ENCODE measurements around the gene CADM2.

The CADM2 gene

DNA sequence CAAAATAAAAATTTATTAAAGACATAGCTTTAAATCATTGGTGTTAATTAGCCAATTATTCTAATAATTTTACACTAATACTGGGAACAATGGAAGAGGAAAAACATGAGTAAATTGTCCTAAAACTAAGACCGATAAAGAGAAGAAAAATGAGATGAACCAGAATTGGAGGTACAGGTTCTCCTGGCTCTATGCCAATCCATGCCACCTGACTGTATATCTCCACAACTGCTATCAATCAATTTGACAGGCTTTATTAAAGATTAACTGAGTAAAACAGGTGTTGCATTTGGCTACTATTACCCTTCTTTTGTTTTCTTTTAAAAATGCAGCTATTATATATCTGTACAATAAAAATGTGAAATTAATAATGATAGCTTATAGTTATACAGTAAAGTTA lies 850.0 kb downstream of the CADM2 start:
- DNase-seq (ENCODE audit: low spot score), result no peak

DNA sequence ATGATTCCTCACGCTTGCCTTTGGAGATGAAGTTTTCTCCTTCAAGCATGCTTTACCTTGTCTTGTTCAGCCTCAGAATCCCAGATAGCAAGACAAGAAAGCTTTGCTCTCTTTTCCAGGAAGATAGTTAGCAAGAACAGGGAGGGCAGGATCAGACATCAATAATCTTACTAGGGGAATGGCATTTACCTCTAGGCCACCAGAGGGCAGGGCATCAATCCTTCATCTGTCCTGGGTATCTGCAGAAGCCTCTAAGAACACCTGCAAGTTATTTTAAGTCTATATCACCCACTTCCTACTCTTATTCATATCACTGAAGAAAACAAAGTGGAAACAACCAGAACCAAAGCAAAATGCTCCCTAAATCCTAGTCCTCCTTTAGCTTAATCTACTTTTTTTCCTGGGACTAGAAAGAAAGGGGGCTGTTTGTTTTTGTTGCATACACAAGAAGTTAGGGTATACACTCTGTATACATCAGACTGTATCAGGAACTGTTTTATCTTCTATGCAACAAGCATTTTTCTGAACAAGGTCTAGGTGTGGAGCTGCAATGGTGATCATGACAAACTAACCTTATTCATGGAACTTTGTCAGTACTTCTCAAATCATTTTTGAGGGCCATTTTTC lies 862.5 kb downstream of the CADM2 start:
- peak; percentile 4 for DNase-seq (ENCODE audit: low spot score)

- no peak for DNase-seq (ENCODE audit: low spot score)
Observed at GRCh38 chr3:85835857-85836440, 877.2 kb downstream of the CADM2 start.

DNA sequence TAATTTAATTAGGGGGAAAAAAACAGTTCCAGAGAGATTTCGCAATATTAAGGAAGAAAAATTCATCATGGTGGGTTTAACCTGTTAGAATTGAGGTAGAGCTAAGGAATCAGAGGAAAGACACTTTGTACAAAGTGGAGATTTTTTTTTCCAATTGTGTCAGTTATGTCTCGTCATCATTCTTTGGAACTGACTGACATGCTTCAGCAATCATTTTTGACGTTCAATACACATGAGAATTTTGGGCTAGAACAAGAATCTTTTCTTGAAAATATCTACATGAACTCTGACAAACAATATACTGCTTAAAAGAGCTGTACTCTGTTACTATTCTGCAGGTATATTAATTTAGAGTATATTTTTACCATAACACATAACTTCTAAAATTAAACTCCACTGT lies 878.6 kb downstream of the CADM2 start:
- no peak for DNase-seq (ENCODE audit: low spot score)

DNA sequence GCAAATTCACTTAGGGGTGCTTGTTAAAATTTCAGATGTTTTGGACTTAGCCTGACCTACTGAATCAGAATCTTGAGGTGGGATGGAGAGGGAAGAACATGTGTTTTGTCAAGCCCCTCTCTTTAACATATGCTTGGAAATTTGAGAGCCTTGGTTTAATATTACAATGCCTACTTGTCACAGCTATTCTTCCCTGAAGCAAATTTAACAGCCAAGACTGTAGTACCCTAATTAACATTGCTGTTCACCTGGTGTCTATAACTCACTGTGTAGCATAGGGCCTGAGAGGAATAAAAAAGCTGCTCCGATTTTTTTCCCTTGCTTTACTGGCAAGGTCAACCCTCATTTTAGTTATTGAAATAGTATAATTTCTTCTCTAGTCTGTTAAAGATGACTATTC lies 880.1 kb downstream of the CADM2 start:
- no peak for DNase-seq (ENCODE audit: low spot score)

DNA sequence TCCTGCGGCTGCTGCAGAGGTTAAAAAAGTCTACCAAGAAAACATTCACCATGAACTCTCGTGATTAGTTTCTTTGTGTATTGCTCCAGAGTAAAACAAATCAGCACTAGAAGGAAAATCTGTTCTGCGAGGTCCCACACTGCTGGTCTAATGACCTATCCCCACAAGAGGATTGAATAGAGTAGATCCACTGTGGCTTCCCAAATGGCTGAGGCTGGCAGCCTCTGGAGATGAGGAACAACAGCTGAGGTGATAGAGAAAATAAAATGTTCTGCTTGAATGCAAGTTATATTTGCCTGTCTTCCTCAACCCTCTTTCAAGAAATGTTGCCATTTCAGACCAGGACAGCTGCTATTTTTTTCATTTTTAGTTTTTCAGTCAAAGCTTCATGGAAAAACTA lies 883.3 kb downstream of the CADM2 start:
- DNase-seq (ENCODE audit: low spot score), result no peak

- no peak for DNase-seq (ENCODE audit: low spot score)
Observed at GRCh38 chr3:85846940-85847339, 888.2 kb downstream of the CADM2 start.

- DNase-seq (ENCODE audit: low spot score), result no peak
Observed at GRCh38 chr3:85851071-85851470, 892.3 kb downstream of the CADM2 start.

DNA sequence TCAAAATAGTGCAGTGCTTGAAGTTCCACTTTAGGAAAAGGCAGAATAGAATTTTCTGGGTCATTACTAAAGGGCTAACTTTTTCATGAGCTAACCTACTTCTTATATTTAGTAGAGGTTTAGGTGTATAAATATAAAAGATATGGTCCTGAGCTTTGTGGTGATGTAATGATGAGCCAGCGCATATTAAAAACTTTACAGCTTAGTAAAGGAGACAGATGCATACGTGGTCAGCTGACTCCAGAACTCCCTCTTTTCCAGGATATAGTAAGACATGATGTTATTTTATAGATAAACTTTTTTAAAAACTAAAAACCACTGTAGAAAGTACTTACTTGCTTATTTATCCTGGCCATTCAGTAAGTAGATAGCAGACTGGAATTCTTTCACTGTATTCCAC lies 895.0 kb downstream of the CADM2 start:
- no peak for DNase-seq (ENCODE audit: low spot score)

DNA sequence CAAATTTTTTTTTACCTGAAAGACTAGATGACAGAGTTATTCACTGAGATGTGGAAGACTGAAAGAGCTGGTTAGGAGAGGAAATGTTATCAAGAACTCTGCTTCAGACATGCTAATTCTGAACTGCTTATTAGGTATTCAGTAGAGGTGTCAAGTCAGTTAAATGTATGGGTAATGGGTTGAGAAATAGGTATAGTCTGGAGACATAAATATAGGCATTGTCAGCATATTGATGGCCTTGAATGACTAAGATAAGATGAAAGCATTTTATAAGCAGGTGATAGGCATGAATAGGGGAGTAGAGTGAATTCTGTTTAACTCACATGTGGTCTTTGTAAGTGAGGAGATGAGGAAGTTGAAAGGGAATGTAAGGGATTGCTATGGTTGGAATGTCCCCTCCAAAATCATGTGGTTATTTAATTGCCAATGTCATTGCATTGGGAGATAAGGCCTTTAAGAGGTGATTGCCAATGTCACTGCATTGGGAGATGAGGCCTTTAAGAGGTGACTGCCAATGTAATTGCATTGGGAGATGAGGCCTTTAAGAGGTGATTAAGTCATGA lies 904.2 kb downstream of the CADM2 start:
- no peak for DNase-seq (ENCODE audit: low spot score)

- no peak for DNase-seq (ENCODE audit: low spot score)
Observed at GRCh38 chr3:85864896-85865295, 906.1 kb downstream of the CADM2 start.

DNA sequence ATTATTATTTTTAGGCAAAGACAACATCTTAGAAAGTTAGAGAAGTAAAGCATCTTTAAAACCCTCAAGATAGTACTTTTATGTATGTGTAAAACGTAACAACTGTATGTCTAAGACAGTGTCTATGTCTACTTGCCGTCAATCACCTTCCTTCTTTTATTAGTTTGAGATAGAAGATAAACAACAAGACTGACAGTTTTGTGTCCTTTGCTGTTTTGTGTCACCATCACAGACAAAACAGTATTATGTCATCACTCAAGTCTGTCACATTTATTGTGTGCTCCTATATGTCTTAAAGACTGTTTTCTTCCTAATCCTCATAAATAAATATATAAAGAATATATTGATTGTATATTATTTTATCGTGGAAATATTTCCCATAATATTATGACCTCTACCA lies 908.3 kb downstream of the CADM2 start:
- DNase-seq (ENCODE audit: low spot score), result no peak

GRCh38 chr3:85875589-85875988 lies 916.8 kb downstream of the CADM2 start:
- DNase-seq (ENCODE audit: low spot score), result no peak

- DNase-seq (ENCODE audit: low spot score), result no peak
Observed at GRCh38 chr3:85877631-85878030, 918.8 kb downstream of the CADM2 start.

GRCh38 chr3:85881833-85882393 lies 923.1 kb downstream of the CADM2 start:
- no peak for DNase-seq (ENCODE audit: low spot score)

DNA sequence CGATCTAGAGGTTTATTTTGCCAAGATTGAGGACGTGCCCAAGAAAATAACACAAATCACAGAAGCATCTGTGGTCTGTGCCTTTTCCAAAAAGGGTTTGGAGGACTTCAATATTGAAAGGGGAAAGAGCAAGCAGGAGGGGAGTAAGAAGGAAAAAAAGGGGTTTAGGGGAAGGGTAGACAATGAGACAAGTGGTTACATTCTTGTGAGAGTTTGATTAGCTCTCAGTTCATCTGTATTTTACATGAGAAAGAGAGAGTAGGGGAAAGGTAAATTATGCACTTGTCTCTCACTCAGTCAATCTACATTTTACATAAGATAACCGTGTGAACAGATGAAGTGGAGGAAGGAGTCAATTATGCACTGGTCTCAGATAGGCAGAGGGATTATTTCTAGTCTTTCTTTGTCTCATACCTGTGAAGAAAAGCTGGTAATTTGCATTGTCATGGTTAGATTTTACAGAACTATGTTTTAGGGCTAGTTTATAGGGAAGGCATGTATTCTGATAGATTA lies 931.3 kb downstream of the CADM2 start:
- DNase-seq (ENCODE audit: low spot score), result no peak

GRCh38 chr3:85903434-85903833 lies 944.6 kb downstream of the CADM2 start:
- no peak for DNase-seq (ENCODE audit: low spot score)

DNA sequence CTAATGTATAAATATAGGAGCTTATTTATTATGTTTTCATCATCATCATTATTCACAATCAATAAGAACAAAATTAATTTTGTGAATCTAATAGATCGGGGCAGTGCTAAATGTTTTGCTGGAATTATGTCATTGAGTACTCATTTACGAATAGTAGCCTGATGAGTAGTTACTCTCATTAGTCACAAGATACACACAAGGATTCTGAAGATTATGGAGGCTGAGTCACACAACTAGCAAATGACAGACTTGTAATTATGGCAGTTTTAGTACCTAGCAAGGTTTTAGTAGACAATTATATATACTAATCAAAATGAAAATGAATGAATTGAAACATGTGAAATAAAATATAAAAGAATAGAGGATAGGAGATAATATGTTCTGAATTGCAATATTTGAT lies 954.2 kb downstream of the CADM2 start:
- no peak for DNase-seq (ENCODE audit: low spot score)

DNA sequence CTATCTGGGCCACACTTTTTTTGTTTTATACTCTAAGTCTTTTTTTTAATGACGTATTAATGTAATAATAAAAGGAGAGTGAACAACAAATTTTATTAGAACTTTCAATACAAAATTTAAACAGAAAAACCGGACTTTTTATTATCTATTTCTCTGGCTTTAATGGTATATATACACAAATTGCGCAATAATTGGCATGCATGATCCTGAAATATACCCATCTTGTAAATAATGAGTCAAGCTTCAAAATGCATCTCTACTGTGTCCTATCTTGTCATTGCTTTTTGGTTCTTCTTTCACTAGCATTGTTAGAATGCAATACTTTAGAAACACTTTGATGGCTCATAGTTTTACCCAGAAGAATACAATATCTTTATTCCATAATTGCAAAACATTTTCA lies 963.6 kb downstream of the CADM2 start:
- no peak for DNase-seq (ENCODE audit: low spot score)

- DNase-seq (ENCODE audit: low spot score), result no peak
Observed at GRCh38 chr3:85930718-85931117, 971.9 kb downstream of the CADM2 start.

DNA sequence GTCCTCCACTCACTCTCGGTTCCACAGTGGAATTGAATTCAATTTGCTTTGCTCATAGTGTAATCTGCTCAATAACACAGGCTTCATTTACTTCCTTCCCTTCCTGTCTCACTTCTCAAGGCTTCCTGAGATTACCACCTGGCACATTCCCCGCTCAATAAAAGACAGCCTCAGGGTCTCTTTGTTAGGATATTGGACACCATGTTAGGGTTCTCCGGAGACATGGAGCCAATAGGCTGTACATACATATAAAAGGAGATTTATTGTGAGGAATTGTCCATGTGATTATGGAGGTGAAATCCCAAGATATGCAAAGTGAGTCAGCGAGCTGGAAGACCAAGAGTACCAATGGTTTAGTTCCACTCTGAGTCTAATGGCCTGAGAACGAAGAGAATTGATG lies 974.5 kb downstream of the CADM2 start:
- no peak for DNase-seq (ENCODE audit: low spot score)

DNA sequence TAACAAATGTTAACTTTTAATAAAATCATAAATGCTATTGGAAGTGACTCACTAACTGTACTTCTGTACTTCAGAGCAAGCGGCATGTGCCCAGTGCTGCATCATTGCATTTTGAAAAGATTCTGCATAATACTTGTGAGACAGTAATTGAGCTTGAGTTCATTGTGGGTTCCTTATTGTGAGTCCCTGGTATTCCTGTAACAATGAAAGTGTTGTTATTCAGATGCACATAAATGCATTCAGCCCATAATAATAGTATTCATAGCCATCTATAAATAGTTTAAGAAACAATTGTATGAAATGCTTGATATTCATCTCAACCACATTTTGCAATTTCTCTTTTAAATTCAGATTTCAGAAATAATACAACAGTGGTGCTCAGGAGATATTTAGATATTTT lies 976.4 kb downstream of the CADM2 start:
- no peak for DNase-seq (ENCODE audit: low spot score)

DNA sequence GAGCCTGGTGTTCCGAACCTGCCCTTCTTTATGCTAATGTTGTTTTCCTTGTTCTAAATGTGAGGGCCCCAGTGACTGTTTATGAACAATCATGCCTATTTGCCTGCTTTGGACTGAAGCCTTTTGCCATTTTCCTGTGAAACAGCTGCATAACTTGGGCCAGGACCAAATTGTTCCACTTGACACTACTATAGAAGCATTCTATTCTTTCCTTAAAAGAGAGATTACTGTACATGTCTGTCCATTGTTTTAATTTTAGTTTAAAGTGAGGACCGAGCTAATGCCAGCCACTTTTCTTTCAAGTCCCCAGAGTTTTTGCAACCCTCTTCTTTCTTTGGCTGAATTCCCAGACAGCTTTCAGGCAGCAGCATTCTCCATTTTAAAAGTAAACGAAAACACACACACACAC lies 980.3 kb downstream of the CADM2 start:
- DNase-seq (ENCODE audit: low spot score), result no peak

DNA sequence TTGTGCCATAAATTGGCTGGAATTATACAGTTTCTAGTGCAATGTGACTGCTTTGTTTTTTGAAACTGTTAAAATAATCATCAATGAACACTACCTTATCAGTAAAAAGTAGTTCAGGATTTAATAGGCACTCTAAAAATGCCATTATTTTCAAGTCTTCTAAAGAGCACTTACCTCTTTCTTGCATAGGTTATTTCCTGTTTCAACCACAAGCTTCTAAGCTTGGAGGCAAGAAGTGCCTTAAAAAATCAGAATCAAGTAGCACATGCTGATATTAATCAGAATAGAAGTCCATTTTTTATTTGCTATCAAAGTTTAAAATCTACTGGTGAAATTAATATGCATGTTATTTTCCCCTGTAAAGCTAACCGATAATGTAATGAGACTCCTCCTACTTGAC lies 991.6 kb downstream of the CADM2 start:
- no peak for DNase-seq (ENCODE audit: low spot score)

All from activated CD4-positive, alpha-beta T cell treated with anti-CD3 and anti-CD28 coated beads, Interleukin-2, Interleukin-4, amounts not matched to agents 100 ng/mL and 50 ng/mL, durations not matched to agents 16 hours and 8 hours (primary cell).